ENCODE data around the gene ALKBH5.

GRCh38 chr17:18184143-18185031 is 759 bp downstream of the ALKBH5 start:
- TF ChIP-seq POLR2A (IDR thresholded peaks at IDR 0.05), result no peak
- TF ChIP-seq, protein P1, sequence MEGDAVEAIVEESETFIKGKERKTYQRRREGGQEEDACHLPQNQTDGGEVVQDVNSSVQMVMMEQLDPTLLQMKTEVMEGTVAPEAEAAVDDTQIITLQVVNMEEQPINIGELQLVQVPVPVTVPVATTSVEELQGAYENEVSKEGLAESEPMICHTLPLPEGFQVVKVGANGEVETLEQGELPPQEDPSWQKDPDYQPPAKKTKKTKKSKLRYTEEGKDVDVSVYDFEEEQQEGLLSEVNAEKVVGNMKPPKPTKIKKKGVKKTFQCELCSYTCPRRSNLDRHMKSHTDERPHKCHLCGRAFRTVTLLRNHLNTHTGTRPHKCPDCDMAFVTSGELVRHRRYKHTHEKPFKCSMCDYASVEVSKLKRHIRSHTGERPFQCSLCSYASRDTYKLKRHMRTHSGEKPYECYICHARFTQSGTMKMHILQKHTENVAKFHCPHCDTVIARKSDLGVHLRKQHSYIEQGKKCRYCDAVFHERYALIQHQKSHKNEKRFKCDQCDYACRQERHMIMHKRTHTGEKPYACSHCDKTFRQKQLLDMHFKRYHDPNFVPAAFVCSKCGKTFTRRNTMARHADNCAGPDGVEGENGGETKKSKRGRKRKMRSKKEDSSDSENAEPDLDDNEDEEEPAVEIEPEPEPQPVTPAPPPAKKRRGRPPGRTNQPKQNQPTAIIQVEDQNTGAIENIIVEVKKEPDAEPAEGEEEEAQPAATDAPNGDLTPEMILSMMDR (IDR thresholded peaks at IDR 0.05), result no peak
